Uterus (tissue), 4 donors: ENCODE measurements around the gene HLA-DOA. TPM values are rescaled to one million over a fixed set of nuclear protein-coding genes. Genes with fewer than 3 reads are reported as not detected.

Experiments used
- DNase-seq, 2 donors: peaks; one replicate each; pipeline ENCODE4 v3.0.0-alpha.2; 2019 to 2020
- H3K27ac ChIP-seq, 2 donors: fragments of 200-600 bp; sonication (generic); 1 replicate in 1 of 2; 2 replicates in 1 of 2; pipeline ENCODE4 v1.5.1; 2016 to 2018
- H3K27me3 ChIP-seq, 2 donors: fragments of 200-600 bp; sonication (generic); one replicate each; pipeline ENCODE4 v1.5.1; 2018 to 2019; ENCODE audit warnings: control low read depth in 1 of 2
- H3K36me3 ChIP-seq, 2 donors: fragments of 200-600 bp; sonication (generic); one replicate each; pipeline ENCODE4 v1.5.1; 2019; ENCODE audit warnings: control low read depth in 1 of 2
- H3K4me1 ChIP-seq, 2 donors: fragments of 200-600 bp; sonication (generic); one replicate each; pipeline ENCODE4 v1.5.1; 2018 to 2019; ENCODE audit warnings: control low read depth in 1 of 2
- H3K4me3 ChIP-seq, 2 donors: fragments of 200-600 bp; sonication (generic); 1 replicate in 1 of 2; 2 replicates in 1 of 2; pipeline ENCODE4 v1.5.1; 2018 to 2019; ENCODE audit warnings: mild to moderate bottlenecking in 1 of 2
- H3K9me3 ChIP-seq, 2 donors: fragments of 200-600 bp; sonication (generic); one replicate each; pipeline ENCODE4 v1.5.1; 2019; ENCODE audit warnings: control low read depth in 1 of 2
- CTCF ChIP-seq, 4 experiments: fragments of 200-600 bp in 2 of 4; fragments of 450-650 bp in 2 of 4; sonication (generic) in 2 of 4; IDR thresholded peaks; one replicate each; pipeline ENCODE4 v1.5.1; 2016 to 2019; ENCODE audit warnings: antibody characterized with exemption in 4 of 4, mild to moderate bottlenecking in 2 of 4, moderate library complexity in 1 of 4
- POLR2A ChIP-seq, 2 donors: fragments of 450-650 bp; IDR thresholded peaks; one replicate each; pipeline ENCODE4 v1.6.1; 2016; ENCODE audit warnings: antibody characterized with exemption in 2 of 2, mild to moderate bottlenecking in 1 of 2, moderate library complexity in 1 of 2
- intact Hi-C: fragments of 100-400 bp; cut with DNase I; formaldehyde crosslinking; loops from one replicate; pipeline ENCODE4 v1.15.1; 2023; ENCODE audit warnings: low total_unique reads
- total RNA-seq, 4 donors: library from RNA; depleted of rRNA in 3 of 4; stranded (reverse); fragments of >200 nt in 3 of 4; gene quantifications; one replicate each; pipeline versions ENCODE4 v1.1.0 to v1.2.4, GENCODE V29; 2014 to 2023
- donor health status: DM: yes; HTN: yes; CAD: no.

HLA-DOA gene
- total RNA-seq, 4 donors from 2014 or later: 8.2 to 34.1 (median 18.4) TPM

- Histone ChIP-seq H3K27me3 (no peaks in the 10 kb centered on the region), H3K9me3 (no peaks in the 10 kb centered on the region), H3K4me1 (no peaks in the 10 kb centered on the region), H3K27ac (no peak overlapping the region), H3K36me3 (no peaks in the 10 kb centered on the region), H3K4me3 (no peak overlapping the region)
- intact Hi-C loops: loop anchor here (10.0 kb wide), 1 partner anchor 45 kb away; no protein-coding TSS in a partner anchor
- TF ChIP-seq POLR2A (IDR thresholded peaks at IDR 0.05) (no peak), CTCF (IDR thresholded peaks at IDR 0.05) (no peak)
- DNase-seq: no peak
Measured at GRCh38 chr6:32979720-32980487, 29.5 kb downstream of the HLA-DOA start.

GRCh38 chr6:32977953-32978324, 31.5 kb downstream of the HLA-DOA start:
- TF ChIP-seq CTCF (IDR thresholded peaks at IDR 0.05) (no peak), POLR2A (IDR thresholded peaks at IDR 0.05) (no peak)
- no peaks in the 10 kb centered on the region for H3K27me3 ChIP-seq
- no peaks in the 10 kb centered on the region for H3K9me3 ChIP-seq
- peaks cover 0 to 3% of the 10 kb centered on the region in 2 donors for H3K4me1 ChIP-seq
- no peak overlapping the region for H3K4me3 ChIP-seq
- no peak overlapping the region for H3K27ac ChIP-seq
- DNase-seq: no peak
- intact Hi-C loops: no loop called here
- H3K36me3 ChIP-seq: no peaks in the 10 kb centered on the region

- H3K27ac ChIP-seq: no peak overlapping the region
- H3K36me3 ChIP-seq: no peaks in the 10 kb centered on the region
- DNase-seq: no peak
- no peaks in the 10 kb centered on the region for H3K9me3 ChIP-seq
- no peaks in the 10 kb centered on the region for H3K27me3 ChIP-seq
- H3K4me3 ChIP-seq: no peak overlapping the region
- TF ChIP-seq CTCF (IDR thresholded peaks at IDR 0.05) (no peak), POLR2A (IDR thresholded peaks at IDR 0.05) (no peak)
- peaks cover 0 to 3% of the 10 kb centered on the region in 2 donors for H3K4me1 ChIP-seq
- intact Hi-C loops: no loop called here
Measured at GRCh38 chr6:32977272-32977952, 32.0 kb downstream of the HLA-DOA start.

DNA sequence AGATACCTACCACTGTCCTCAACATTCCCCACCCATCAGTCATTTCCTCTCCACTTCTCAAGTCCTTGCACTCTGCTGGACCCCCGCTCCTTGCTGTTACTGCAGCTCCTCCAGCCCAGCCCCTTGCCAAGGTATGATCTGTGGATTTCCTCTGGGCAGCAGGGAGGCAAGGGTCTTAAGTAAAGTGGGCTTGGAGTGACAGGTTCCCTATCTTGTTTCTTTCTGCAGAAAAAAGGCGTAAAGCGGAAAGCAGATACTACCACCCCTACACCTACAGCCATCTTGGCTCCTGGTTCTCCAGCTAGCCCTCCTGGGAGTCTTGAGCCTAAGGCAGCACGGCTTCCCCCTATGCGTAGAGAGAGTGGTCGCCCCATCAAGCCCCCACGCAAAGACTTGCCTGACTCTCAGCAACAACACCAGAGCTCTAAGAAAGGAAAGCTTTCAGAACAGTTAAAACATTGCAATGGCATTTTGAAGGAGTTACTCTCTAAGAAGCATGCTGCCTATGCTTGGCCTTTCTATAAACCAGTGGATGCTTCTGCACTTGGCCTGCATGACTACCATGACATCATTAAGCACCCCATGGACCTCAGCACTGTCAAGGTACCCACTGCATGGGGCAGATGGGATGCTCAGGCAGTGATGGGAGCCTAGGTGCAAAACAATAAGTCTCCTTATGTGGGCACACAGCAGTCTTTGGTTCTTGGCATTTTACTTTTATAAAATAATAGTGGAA, 32.9 kb downstream of the HLA-DOA start:
- no peak overlapping the region for H3K27ac ChIP-seq
- no peak for DNase-seq
- H3K9me3 ChIP-seq: no peaks in the 10 kb centered on the region
- H3K27me3 ChIP-seq: no peaks in the 10 kb centered on the region
- TF ChIP-seq POLR2A (IDR thresholded peaks at IDR 0.05) (no peak), CTCF (IDR thresholded peaks at IDR 0.05) (no peak)
- H3K4me3 ChIP-seq: no peak overlapping the region
- H3K4me1 ChIP-seq: peaks cover 0 to 3% of the 10 kb centered on the region in 2 donors
- intact Hi-C loops: no loop called here
- no peaks in the 10 kb centered on the region for H3K36me3 ChIP-seq
